UCSD-AML1 (cell line): ENCODE data around the gene PYGM.

ENCODE experiments used
- DNase-seq: peaks from one replicate; lab custom pipeline; 2025; ENCODE audit not compliant: unreplicated experiment; lab: John Stamatoyannopoulos, UW

Gene PYGM

GRCh38 chr11:64739871-64740270 lies 19.9 kb downstream of the PYGM start:
- DNase-seq: no peak

GRCh38 chr11:64736654-64737053 lies 23.1 kb downstream of the PYGM start:
- DNase-seq: no peak

GRCh38 chr11:64735725-64736259 lies 24.0 kb downstream of the PYGM start:
- no peak for DNase-seq

GRCh38 chr11:64734811-64735724 lies 24.7 kb downstream of the PYGM start:
- no peak for DNase-seq

- no peak for DNase-seq
These were observed 28.2 kb downstream of the PYGM start for GRCh38 chr11:64731601-64732000.

- DNase-seq: no peak
These were observed 29.9 kb downstream of the PYGM start for GRCh38 chr11:64729851-64730382.

GRCh38 chr11:64728757-64729365 lies 30.9 kb downstream of the PYGM start:
- no peak for DNase-seq

- no peak for DNase-seq
These were observed 32.8 kb downstream of the PYGM start for GRCh38 chr11:64726867-64727530.

GRCh38 chr11:64726211-64726641 lies 33.5 kb downstream of the PYGM start:
- no peak for DNase-seq

DNA sequence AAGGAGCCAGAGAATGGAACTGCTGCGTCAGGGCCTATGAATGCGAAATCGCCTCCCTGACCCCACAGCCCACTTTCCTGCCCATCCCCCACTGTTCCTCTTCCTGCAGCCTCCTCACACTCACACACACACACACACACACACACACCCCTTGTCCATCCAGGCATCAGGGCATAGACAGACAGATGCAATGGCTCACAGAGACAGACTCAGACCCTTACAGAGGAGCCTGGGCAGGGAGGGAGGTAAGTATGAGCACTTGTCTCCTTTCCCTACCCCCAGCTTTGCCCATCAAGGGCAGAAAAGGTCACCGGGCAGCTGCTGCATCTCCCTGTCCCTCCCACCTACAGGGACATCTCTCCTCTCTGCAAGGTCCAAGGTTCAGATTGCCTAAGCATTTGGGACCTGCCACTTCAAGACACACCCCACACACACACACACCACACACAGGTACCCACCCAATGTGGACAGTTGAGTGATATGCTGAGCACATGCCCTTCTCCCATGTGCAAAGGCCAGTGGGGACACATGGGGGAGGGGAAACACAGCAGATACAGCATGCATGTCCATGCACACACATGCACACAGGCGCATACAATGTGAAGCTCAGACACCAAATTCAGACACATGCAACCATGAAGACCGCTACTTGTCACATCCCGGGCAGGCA lies 34.8 kb downstream of the PYGM start:
- no peak for DNase-seq

DNA sequence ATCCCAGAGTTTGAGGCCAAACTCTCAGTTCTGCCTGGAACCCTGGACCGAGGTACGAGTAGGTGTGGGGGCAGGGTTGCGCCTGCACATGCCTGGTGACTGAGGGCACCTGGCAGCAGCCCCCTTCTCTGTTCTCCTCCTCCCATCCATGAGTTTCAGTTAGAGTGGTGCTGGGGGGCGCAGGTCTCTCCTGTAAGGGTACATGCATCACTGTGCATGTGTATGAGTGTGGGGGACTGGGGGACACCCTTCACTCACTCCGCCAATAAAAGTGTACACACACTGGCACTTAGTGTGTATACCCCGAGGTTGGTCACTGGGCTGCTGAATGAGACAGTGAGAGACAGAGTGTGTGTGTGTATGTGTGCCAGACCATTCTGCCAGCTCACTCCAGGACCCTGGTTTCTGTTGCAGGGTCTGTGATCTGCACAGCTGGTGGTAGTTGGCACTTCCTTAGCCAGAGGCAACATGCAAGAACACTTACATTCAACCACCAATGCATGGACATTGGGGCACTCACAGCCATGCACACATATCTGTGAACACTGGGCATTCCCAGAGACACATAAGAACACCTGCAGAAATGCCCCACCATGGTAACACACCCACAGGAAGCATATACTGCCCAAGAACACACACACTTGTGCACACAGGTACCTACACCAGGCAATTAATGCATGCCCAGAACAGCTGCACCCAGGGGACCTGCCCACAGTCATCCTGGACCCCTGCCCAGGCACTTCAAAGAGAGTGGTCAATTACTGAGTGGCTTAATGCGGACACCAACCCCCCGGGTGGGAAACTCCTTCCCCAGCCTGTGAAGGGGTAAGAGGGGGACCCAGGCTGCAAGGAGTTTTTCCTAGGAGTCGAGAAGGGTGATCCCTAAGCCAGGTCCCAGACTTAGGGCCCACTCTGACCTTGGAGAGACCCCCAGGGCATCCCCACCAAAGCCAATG lies 35.6 kb downstream of the PYGM start:
- no peak for DNase-seq

DNA sequence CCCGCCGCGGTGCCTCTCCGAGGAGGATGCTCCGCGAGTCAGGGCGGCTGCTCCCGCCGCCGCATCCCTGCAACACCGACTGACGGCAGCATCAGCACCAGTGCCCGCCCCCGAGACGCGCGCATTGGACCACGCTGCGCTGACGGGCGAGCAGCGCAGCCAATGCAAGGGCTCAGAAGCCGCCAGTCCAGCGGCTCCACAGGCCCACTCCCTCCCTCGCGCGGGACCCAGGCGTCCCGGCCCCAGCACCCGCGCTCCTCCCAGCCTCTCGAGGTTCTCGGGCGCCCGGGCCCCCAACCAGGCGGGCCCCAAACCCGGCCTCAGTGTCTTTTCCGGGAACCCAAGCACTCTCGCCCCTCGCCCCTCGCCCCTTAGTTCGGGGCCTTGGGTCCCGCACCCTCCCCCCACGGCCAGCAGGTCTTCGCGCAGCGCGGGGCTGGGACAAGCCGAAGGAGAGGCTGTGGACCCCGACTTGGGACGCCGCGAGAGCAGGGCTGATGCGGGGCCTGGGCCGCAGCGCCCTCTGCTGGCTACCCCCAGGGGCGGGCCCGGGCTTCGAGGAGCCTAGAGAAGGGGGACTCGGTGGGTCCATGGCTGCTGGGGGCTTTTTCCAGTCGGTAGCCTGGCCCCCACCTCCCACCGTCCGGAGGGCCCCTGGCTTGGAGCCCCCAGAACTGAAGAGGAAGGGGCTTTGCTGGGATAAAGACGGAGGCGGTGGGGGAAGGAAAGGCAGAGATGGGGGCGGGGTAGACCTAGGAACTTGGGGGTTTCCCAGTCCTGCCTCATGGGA lies 36.5 kb downstream of the PYGM start, which contains the start of gene NRXN2:
TSS of gene NRXN2 (minus strand) at position 81 of the 790 bp plus-strand sequence. CDS start 9,498 bp downstream, outside the sequence.
- DNase-seq: peak; percentile 82

DNA sequence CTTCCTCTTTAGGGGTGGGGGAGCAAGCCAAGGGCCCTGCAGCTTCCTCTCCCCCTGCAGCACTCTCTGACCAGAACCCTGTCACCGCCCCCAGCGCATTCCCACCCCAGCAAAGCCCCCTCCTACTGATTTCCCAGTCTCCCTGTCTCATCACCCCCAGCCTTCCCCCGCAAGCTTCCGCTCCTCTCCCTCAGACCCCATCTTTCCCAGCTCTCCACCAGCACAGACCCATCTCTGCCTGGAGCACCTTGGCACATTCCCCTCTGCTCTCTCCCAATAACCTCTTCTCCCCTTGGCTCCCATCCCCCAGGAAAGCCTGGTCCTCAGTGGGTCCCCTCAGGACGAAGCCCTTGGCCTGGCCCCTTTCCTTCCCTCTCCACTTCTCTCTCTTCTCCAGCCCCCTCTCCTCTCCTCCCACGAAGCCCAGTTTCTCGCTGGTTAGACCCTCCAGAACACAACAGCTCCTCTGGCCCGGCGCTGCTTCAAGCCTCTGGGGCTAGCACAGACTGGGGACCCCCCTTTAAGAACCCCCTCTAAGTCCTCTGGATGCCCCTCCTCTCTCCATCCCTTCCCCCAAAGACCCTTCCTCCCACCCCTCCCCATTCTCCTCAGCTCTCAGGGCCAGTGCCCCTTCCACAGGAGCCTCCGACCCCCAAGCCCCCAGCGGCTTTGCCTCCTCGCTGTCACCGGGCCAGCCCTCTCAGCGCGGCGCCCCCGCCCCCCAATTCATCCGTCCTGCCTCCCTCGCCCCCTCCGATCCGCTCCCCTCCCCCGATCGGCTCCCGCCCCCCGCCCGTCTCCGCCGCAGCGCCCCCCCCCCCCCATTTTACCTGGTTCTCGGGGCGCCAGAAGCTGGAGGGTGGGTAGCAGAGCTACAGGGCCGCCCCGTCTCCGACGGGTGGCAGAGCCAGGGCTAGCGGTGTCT lies 37.4 kb downstream of the PYGM start:
- DNase-seq: no peak

DNA sequence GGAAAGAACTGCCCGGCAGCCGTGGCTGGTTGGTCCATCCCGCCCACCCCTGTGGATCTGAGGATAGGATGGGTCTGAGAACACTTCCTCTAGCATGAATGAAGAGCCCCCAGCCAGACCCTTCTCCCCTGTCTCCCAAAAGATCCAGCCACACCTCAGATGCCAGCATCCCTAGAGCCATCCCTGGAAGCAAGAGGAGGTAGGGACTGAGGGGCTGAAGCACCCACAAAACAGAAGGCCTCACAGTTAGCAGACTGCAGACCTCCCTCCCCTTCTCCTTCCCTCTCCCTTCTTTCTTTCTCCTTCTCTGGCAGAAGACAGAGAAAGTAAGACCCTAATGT lies 38.4 kb downstream of the PYGM start:
- no peak for DNase-seq

GRCh38 chr11:64720640-64721358 lies 39.0 kb downstream of the PYGM start:
- DNase-seq: no peak

DNA sequence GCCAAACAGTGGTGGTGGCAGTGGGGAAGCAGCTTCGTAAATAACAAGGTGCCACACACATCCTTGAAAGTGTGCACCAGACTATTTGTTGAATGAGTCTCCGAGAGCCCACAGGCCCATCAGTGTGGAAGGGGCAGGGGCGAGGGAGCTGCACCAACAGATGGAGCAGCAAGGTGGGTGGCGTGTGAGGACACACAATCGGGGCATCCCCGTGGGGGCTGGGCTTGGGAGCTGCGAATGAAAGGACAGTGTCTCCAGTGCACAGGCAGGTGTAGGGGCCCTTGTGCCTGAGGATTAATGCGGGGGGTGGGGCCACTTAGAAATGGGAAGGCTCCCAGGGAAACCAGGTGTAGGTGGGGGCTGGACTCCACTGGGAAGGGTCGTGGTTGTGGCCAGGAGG lies 39.6 kb downstream of the PYGM start:
- no peak for DNase-seq

GRCh38 chr11:64719406-64719805 lies 40.4 kb downstream of the PYGM start:
- no peak for DNase-seq
